Tibial nerve (tissue), 3 donors: Measurements from ENCODE around the gene PRPF6.

Source experiments
- CTCF ChIP-seq, 5 experiments: fragments of 200-600 bp in 3 of 5; fragments of 450-650 bp in 2 of 5; sonication (generic) in 3 of 5; IDR thresholded peaks; one replicate each; pipeline ENCODE4 v1.5.1; 2016 to 2019; ENCODE audit warnings: antibody characterized with exemption in 5 of 5, mild to moderate bottlenecking in 3 of 5, moderate library complexity in 2 of 5
- POLR2A ChIP-seq, 2 donors: fragments of 450-650 bp; IDR thresholded peaks; one replicate each; pipeline ENCODE4 v1.6.1; 2017; ENCODE audit warnings: antibody characterized with exemption in 2 of 2, mild to moderate bottlenecking in 2 of 2, moderate library complexity in 2 of 2

DNA sequence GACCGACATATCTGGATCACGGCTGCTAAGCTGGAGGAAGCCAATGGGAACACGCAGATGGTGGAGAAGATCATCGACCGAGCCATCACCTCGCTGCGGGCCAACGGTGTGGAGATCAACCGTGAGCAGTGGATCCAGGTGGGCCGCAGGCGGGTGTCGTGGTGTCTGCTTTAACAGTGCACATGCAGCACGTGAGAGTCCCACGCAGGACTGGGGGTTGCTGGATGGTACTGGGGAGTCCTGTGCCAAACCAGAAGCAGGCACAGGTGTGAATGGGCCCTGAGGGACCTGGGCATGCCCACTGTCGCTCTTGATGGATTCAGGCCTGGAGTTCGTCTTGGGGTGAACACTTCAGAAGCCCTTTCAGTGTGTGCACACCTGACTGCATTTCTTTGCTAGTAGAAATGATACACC is 30.4 kb downstream of the PRPF6 start:
- no peak for TF ChIP-seq CTCF (IDR thresholded peaks at IDR 0.05)
- no peak for TF ChIP-seq POLR2A (IDR thresholded peaks at IDR 0.05)
